Aorta (tissue), 5 donors: ENCODE data around the gene LRRTM3. TPM values are rescaled to one million over a fixed set of nuclear protein-coding genes. Genes with fewer than 3 reads are reported as not detected.

Experiments used
- ATAC-seq: fragments of 200-7000 bp; cut with Tn5 transposase; one replicate; pipeline ENCODE4 v1.9.1; 2022; ENCODE audit warnings: moderate library complexity; ENCODE audit not compliant: low FRiP score
- DNase-seq, 2 donors: peaks; one replicate each; pipeline ENCODE4 v3.0.0-alpha.2; 2020
- H3K27ac ChIP-seq, 2 donors: one replicate each; pipeline ENCODE4 v1.5.1; 2013; ENCODE audit warnings: low read length in 2 of 2, mild to moderate bottlenecking in 2 of 2, moderate library complexity in 2 of 2, control low read depth in 1 of 2, inconsistent platforms in 1 of 2, low read depth in 1 of 2
- H3K27me3 ChIP-seq, 2 donors: one replicate each; pipeline ENCODE4 v1.6.1; 2013; ENCODE audit warnings: control low read depth in 1 of 2, low read length in 1 of 2, mild to moderate bottlenecking in 1 of 2, moderate library complexity in 1 of 2; ENCODE audit not compliant: insufficient read depth in 2 of 2, control insufficient read depth in 1 of 2
- H3K36me3 ChIP-seq, 2 donors: one replicate each; pipeline ENCODE4 v1.6.1; 2013; ENCODE audit warnings: control low read depth in 1 of 2, low read length in 1 of 2, mild to moderate bottlenecking in 1 of 2; ENCODE audit not compliant: insufficient read depth in 2 of 2, control insufficient read depth in 1 of 2
- H3K4me1 ChIP-seq, 2 donors: one replicate each; pipeline ENCODE4 v1.6.1; 2013; ENCODE audit warnings: low read length in 2 of 2, control low read depth in 1 of 2, mild to moderate bottlenecking in 1 of 2, moderate library complexity in 1 of 2; ENCODE audit not compliant: insufficient read depth in 2 of 2, control insufficient read depth in 1 of 2
- H3K4me3 ChIP-seq, 2 donors: one replicate each; pipeline ENCODE4 v1.5.1; 2013; ENCODE audit warnings: low read length in 2 of 2, control low read depth in 1 of 2, mild to moderate bottlenecking in 1 of 2
- H3K9me3 ChIP-seq: one replicate; pipeline ENCODE4 v1.6.1; 2013; ENCODE audit warnings: mild to moderate bottlenecking, low read length; ENCODE audit not compliant: control insufficient read depth
- WGBS, 2 donors: extraction: QIAGEN DNeasy Blood & Tissue Kit; methylation state at CpG; one replicate each; pipeline ENCODE4 v1.1.7; 2013; 5-methylcytosine and 5-hydroxymethylcytosine counted together
- intact Hi-C, 2 donors: fragments of 100-400 bp; cut with DNase I; formaldehyde crosslinking; loops; one replicate each; pipeline versions ENCODE4 v1.14.2 to v1.15.0; 2022
- polyA plus RNA-seq, 2 donors: library from polyadenylated mRNA; stranded (reverse); fragments of 200-250 nt; gene quantifications; one replicate each; pipeline ENCODE4 v1.2.3, GENCODE V29; 2013
- total RNA-seq, 2 donors: library from RNA; stranded (reverse); fragmentation: NEBNext Ultra II Directional; extraction: Animal tissue kit (Norgen Biotek cat#: 25700); gene quantifications; one replicate each; pipeline ENCODE4 v1.2.1, GENCODE V29; 2021
- donor health status: healthy with polysubstance abuse.
- donor health status: Bipolar disorder and iron deficiency.
- donor health status: DM: no; HTN: no; CAD: no.
- donor health status: DM: no; HTN: no; CAD: no.
- donor health status: DM: yes; HTN: yes; CAD: no.

LRRTM3 gene
- total and polyA plus RNA-seq, 4 donors, result 0.06 to 0.93 TPM; not detected in 2

- ATAC-seq (no peak), DNase-seq (no peak)
- H3K27ac ChIP-seq, result no peak overlapping the region
- no peaks in the 10 kb centered on the region for H3K27me3 ChIP-seq
- H3K4me1 ChIP-seq, result no peaks in the 10 kb centered on the region
- intact Hi-C loops, result no loop called here
- no peak overlapping the region for H3K4me3 ChIP-seq
- WGBS, 2 donors, result 95 to 96% methylated on average over 5 of the region's 5 CpGs
- no peaks in the 10 kb centered on the region for H3K9me3 ChIP-seq
- H3K36me3 ChIP-seq, result no peaks in the 10 kb centered on the region
Measured at GRCh38 chr10:66910671-66911070, 15.2 kb upstream of the LRRTM3 start.

GRCh38 chr10:66916030-66916429, 9.8 kb upstream of the LRRTM3 start:
- H3K4me1 ChIP-seq, result no peaks in the 10 kb centered on the region
- ATAC-seq (no peak), DNase-seq (no peak)
- WGBS, 2 donors, result 35 to 47% methylated on average over 2 of the region's 2 CpGs
- H3K27me3 ChIP-seq, result no peaks in the 10 kb centered on the region
- intact Hi-C loops, result no loop called here
- no peak overlapping the region for H3K4me3 ChIP-seq
- H3K36me3 ChIP-seq, result no peaks in the 10 kb centered on the region
- H3K9me3 ChIP-seq, result no peaks in the 10 kb centered on the region
- no peak overlapping the region for H3K27ac ChIP-seq

- Histone ChIP-seq H3K27me3 (no peaks in the 10 kb centered on the region), H3K9me3 (no peaks in the 10 kb centered on the region), H3K4me1 (no peaks in the 10 kb centered on the region), H3K4me3 (no peak overlapping the region), H3K36me3 (no peaks in the 10 kb centered on the region), H3K27ac (no peak overlapping the region)
- DNase-seq (no peak), ATAC-seq (no peak)
- 24 to 29% methylated on average over 3 of the region's 3 CpGs for WGBS, 2 donors
- intact Hi-C loops, result no loop called here
Measured at GRCh38 chr10:66917104-66917503, 8.7 kb upstream of the LRRTM3 start.

- Histone ChIP-seq H3K27me3 (no peaks in the 10 kb centered on the region), H3K9me3 (no peaks in the 10 kb centered on the region), H3K4me1 (no peaks in the 10 kb centered on the region), H3K4me3 (no peak overlapping the region), H3K36me3 (no peaks in the 10 kb centered on the region), H3K27ac (no peak overlapping the region)
- ATAC-seq, result no peak
- no peak for DNase-seq
- 97 to 99% methylated on average over 2 of the region's 2 CpGs for WGBS, 2 donors
- intact Hi-C loops, result no loop called here
Measured at GRCh38 chr10:66919248-66919647, 6.6 kb upstream of the LRRTM3 start.

GRCh38 chr10:66924674-66925345, 1.0 kb upstream of the LRRTM3 start:
- no peak overlapping the region for H3K27ac ChIP-seq
- intact Hi-C loops, result no loop called here
- WGBS, 2 donors, result 67 to 81% methylated on average over 10 of the region's 10 CpGs

GRCh38 chr10:66925373-66925772, 463 bp upstream of the LRRTM3 start:
- H3K27ac ChIP-seq, result no peak overlapping the region
- H3K4me1 ChIP-seq, result no peaks in the 10 kb centered on the region
- H3K9me3 ChIP-seq, result no peaks in the 10 kb centered on the region
- WGBS, 2 donors, result 32 to 40% methylated on average over 7 of the region's 7 CpGs
- H3K36me3 ChIP-seq, result no peaks in the 10 kb centered on the region
- intact Hi-C loops, result no loop called here
- no peaks in the 10 kb centered on the region for H3K27me3 ChIP-seq
- no peak for DNase-seq
- no peak for ATAC-seq
- H3K4me3 ChIP-seq, result no peak overlapping the region

More at GRCh38 chr10:66924674-66925345, 1.0 kb upstream of the LRRTM3 start:
- Histone ChIP-seq H3K9me3 (no peaks in the 10 kb centered on the region), H3K36me3 (no peaks in the 10 kb centered on the region), H3K4me3 (no peak overlapping the region), H3K27me3 (no peaks in the 10 kb centered on the region), H3K4me1 (no peaks in the 10 kb centered on the region)
- ATAC-seq, result no peak
- no peak for DNase-seq

GRCh38 chr10:66926841-66927240, 1.0 kb downstream of the LRRTM3 start:
- no peaks in the 10 kb centered on the region for H3K27me3 ChIP-seq
- no peak overlapping the region for H3K4me3 ChIP-seq
- H3K4me1 ChIP-seq, result no peaks in the 10 kb centered on the region
- intact Hi-C loops, result no loop called here
- no peak for DNase-seq
- H3K9me3 ChIP-seq, result no peaks in the 10 kb centered on the region
- H3K36me3 ChIP-seq, result no peaks in the 10 kb centered on the region
- WGBS, 2 donors, result 72 to 80% methylated on average over 5 of the region's 5 CpGs
- H3K27ac ChIP-seq, result no peak overlapping the region
- no peak for ATAC-seq

GRCh38 chr10:66927251-66927935, 1.6 kb downstream of the LRRTM3 start:
- H3K36me3 ChIP-seq, result no peaks in the 10 kb centered on the region
- no peak for DNase-seq
- H3K4me3 ChIP-seq, result no peak overlapping the region
- H3K27ac ChIP-seq, result no peak overlapping the region
- intact Hi-C loops, result no loop called here
- H3K9me3 ChIP-seq, result no peaks in the 10 kb centered on the region
- H3K27me3 ChIP-seq, result no peaks in the 10 kb centered on the region
- no peak for ATAC-seq
- H3K4me1 ChIP-seq, result no peaks in the 10 kb centered on the region
- 70 to 77% methylated on average over 11 of the region's 11 CpGs for WGBS, 2 donors
